HepG2 (cell line): ENCODE results near the gene P2RY1. TPM values are rescaled to one million over a fixed set of nuclear protein-coding genes. Genes with fewer than 3 reads are reported as not detected.

Experiments used
- ATAC-seq: fragments of 200-7000 bp; cut with Tn5 transposase; 3 replicates; pipeline ENCODE4 v1.9.1; 2020; ENCODE audit warnings: mild to moderate bottlenecking, moderate library complexity
- BruUV-seq: library from RNA; stranded (reverse); fragments of 400-500 nt; replicated peaks from 2 replicates; lab custom pipeline; 2021; lab: Mats Ljungman, UMichigan
- CTCF ChIA-PET: fragments of 300-600 bp; formaldehyde crosslinking; extraction: SDS; loops from one replicate; lab custom pipeline; 2021; ENCODE audit warnings: low total read pairs, inconsistent platforms, low intra/inter-chr PET ratio; lab: Yijun Ruan, JAX
- POLR2A ChIA-PET: fragments of 350-600 bp; sonication (Branson Sonifier 250); formaldehyde crosslinking; loops from one replicate; lab custom pipeline; 2020; ENCODE audit warnings: antibody characterized with exemption, inconsistent platforms; lab: Yijun Ruan, JAX
- DNase-seq: peaks from one replicate; pipeline ENCODE4 v3.0.0-alpha.2; 2015; ENCODE audit warnings: low spot score
- FAIRE-seq: peaks from 3 replicates; lab custom pipeline; 2011; peaks lifted over from hg19 to GRCh38; lab: Jason Lieb, UNC
- H2AFZ ChIP-seq: one replicate; pipeline ENCODE4 v1.6.1; 2011; ENCODE audit warnings: low read length, inconsistent platforms
- H3K27ac ChIP-seq: fragments of 300-600 bp; 3 replicates; pipeline ENCODE4 v1.8.0; 2011; ENCODE audit warnings: mixed run types, mild to moderate bottlenecking, mixed read lengths, low read length, inconsistent platforms; ENCODE audit not compliant: insufficient read depth; ENCODE audit errors: extremely low read length
- H3K27me3 ChIP-seq, 2 experiments: fragments of 200-600 bp in 1 of 2; 2 replicates in 1 of 2; 3 replicates in 1 of 2; pipeline versions ENCODE4 v1.6.0 to v1.8.0; 2011; ENCODE audit warnings: low read length in 2 of 2, mild to moderate bottlenecking in 2 of 2, moderate library complexity in 2 of 2, inconsistent platforms in 1 of 2; ENCODE audit not compliant: insufficient read depth in 2 of 2, control insufficient read depth in 1 of 2
- H3K36me3 ChIP-seq, 2 experiments: fragments of 200-600 bp in 1 of 2; replicated peaks in 1 of 2; 2 replicates in 1 of 2; 3 replicates in 1 of 2; pipeline versions ENCODE4 v1.5.1 to v1.8.0; 2011; ENCODE audit warnings: low read length in 2 of 2, inconsistent platforms in 1 of 2; ENCODE audit not compliant: insufficient read depth in 2 of 2, control insufficient read depth in 1 of 2
- H3K4me1 ChIP-seq: 2 replicates; pipeline ENCODE4 v1.5.1; 2012; ENCODE audit warnings: low read length, inconsistent platforms; ENCODE audit not compliant: insufficient read depth
- H3K4me2 ChIP-seq: 2 replicates; pipeline ENCODE4 v1.6.0; 2011; ENCODE audit warnings: low read depth, low read length, inconsistent platforms
- H3K4me3 ChIP-seq, 3 experiments: fragments of 200-600 bp in 1 of 3; sonication (generic), shearing (Covaris generic) in 1 of 3; replicated peaks in 1 of 3; 2 replicates each; pipeline ENCODE4 v1.5.1; 2011 to 2016; ENCODE audit warnings: low read length in 3 of 3, inconsistent platforms in 2 of 3, low read depth in 2 of 3, mild to moderate bottlenecking in 2 of 3, control low read depth in 1 of 3, mixed read lengths in 1 of 3; ENCODE audit not compliant: insufficient read depth in 1 of 3
- H3K79me2 ChIP-seq: one replicate; pipeline ENCODE4 v1.6.1; 2011; ENCODE audit warnings: low read length, inconsistent platforms; ENCODE audit not compliant: insufficient read depth
- H3K9ac ChIP-seq: 2 replicates; pipeline ENCODE4 v1.6.0; 2011; ENCODE audit warnings: mild to moderate bottlenecking, low read depth, low read length, inconsistent platforms; ENCODE audit not compliant: insufficient read depth
- H3K9me3 ChIP-seq: 2 replicates; pipeline ENCODE4 v1.5.1; 2012; ENCODE audit warnings: mild to moderate bottlenecking, low read length
- H4K20me1 ChIP-seq: 2 replicates; pipeline ENCODE4 v1.6.0; 2011; ENCODE audit warnings: inconsistent platforms, mild to moderate bottlenecking, low read length, moderate library complexity; ENCODE audit not compliant: insufficient read depth
- CBFB ChIP-seq: sonication (generic); formaldehyde crosslinking; IDR thresholded peaks from 2 replicates; pipeline ENCODE4 v1.4.0; 2020; ENCODE audit warnings: missing genetic modification reagents
- CENPX ChIP-seq: sonication (generic); formaldehyde crosslinking; IDR thresholded peaks from 2 replicates; pipeline ENCODE4 v1.9.0; 2021; ENCODE audit warnings: mild to moderate bottlenecking, missing genetic modification reagents, moderate library complexity
- CREB3 ChIP-seq: sonication (generic); formaldehyde crosslinking; IDR thresholded peaks from 2 replicates; pipeline ENCODE4 v1.5.0; 2020; ENCODE audit warnings: missing genetic modification reagents
- GABPA ChIP-seq, 2 experiments: IDR thresholded peaks; 2 replicates each; pipeline ENCODE4 v1.6.1; 2011 to 2016; ENCODE audit warnings: low read depth in 2 of 2, low read length in 1 of 2, missing biosample characterization in 1 of 2, missing genetic modification characterization in 1 of 2
- GZF1 ChIP-seq: sonication (generic); formaldehyde crosslinking; IDR thresholded peaks from 2 replicates; pipeline ENCODE4 v1.5.1; 2020; ENCODE audit warnings: mild to moderate bottlenecking, missing genetic modification reagents
- ISX ChIP-seq: sonication (generic); formaldehyde crosslinking; conservative IDR thresholded peaks from 2 replicates; pipeline ENCODE4 v1.5.0; 2020; ENCODE audit warnings: missing genetic modification reagents
- MLLT10 ChIP-seq: sonication (generic); formaldehyde crosslinking; IDR thresholded peaks from 2 replicates; pipeline ENCODE4 v1.4.0; 2020; ENCODE audit warnings: missing genetic modification reagents
- PAWR ChIP-seq: sonication (generic); formaldehyde crosslinking; IDR thresholded peaks from 2 replicates; pipeline ENCODE4 v1.4.0; 2020; ENCODE audit warnings: missing genetic modification reagents, mild to moderate bottlenecking, borderline replicate concordance
- RCOR2 ChIP-seq: IDR thresholded peaks from 2 replicates; pipeline ENCODE4 v1.6.1; 2016; ENCODE audit warnings: missing biosample characterization, missing genetic modification reagents
- SCMH1 ChIP-seq: sonication (generic); formaldehyde crosslinking; IDR thresholded peaks from 2 replicates; pipeline ENCODE4 v1.9.0; 2021; ENCODE audit warnings: missing genetic modification reagents, mild to moderate bottlenecking, borderline replicate concordance
- SIN3B ChIP-seq: fragments of 150-350 bp; IDR thresholded peaks from 2 replicates; pipeline ENCODE4 v1.6.1; 2014; ENCODE audit warnings: low read length
- SNAI1 ChIP-seq: sonication (generic); formaldehyde crosslinking; IDR thresholded peaks from 2 replicates; pipeline ENCODE4 v1.5.0; 2020; ENCODE audit warnings: mild to moderate bottlenecking, missing genetic modification reagents, borderline replicate concordance
- TARDBP ChIP-seq: sonication (generic); formaldehyde crosslinking; IDR thresholded peaks from 2 replicates; pipeline ENCODE4 v1.8.0; 2022; ENCODE audit warnings: mild to moderate bottlenecking, missing genetic modification reagents
- ZNF546 ChIP-seq: sonication (generic); formaldehyde crosslinking; conservative IDR thresholded peaks from 2 replicates; pipeline ENCODE4 v1.8.1; 2023; ENCODE audit warnings: mild to moderate bottlenecking, missing genetic modification reagents
- ZNF619 ChIP-seq: sonication (generic); formaldehyde crosslinking; IDR thresholded peaks from 2 replicates; pipeline ENCODE4 v1.4.0; 2020; ENCODE audit warnings: mild to moderate bottlenecking, missing genetic modification reagents
- ZNF839 ChIP-seq: sonication (generic); formaldehyde crosslinking; IDR thresholded peaks from 2 replicates; pipeline ENCODE4 v1.4.0; 2020; ENCODE audit warnings: missing genetic modification reagents, mild to moderate bottlenecking, borderline replicate concordance
- in situ Hi-C: cut with HindIII; loops from 2 replicates; pipeline ENCODE4 v1.10.0; 2017; ENCODE audit warnings: low pct_unique_long_range_greater_than_20kb; ENCODE audit not compliant: extremely low pct_ligation_motif_present
- intact Hi-C: fragments of 100-400 bp; cut with micrococcal nuclease; formaldehyde crosslinking; loops from one replicate; pipeline ENCODE4 v1.10.0; 2022; ENCODE audit not compliant: unreplicated experiment
- polyA plus RNA-seq, 8 experiments: library from polyadenylated mRNA; depleted of rRNA in 3 of 8; stranded (reverse) in 7 of 8; unstranded in 1 of 8; fragments of >200 nt; fragmentation: Illumina TruSeq in 4 of 8; extraction: Trizol in 4 of 8; gene quantifications; 2 replicates each; pipeline versions ENCODE4 v1.2.1 to v1.2.3, GENCODE V29; 2011 to 2016; ENCODE audit warnings: low read depth in 4 of 8, missing spikeins in 1 of 8, mixed read lengths in 1 of 8; ENCODE audit not compliant: insufficient read depth in 1 of 8
- total RNA-seq, 5 experiments: library from RNA; depleted of rRNA; stranded (reverse); fragments of >200 nt; fragmentation: Illumina TruSeq; extraction: Trizol; gene quantifications; 2 replicates each; pipeline ENCODE4 v1.2.3, GENCODE V29; 2016; ENCODE audit warnings: low read depth in 1 of 5
- TF ChIP-seq, protein P1 (sequence below): IDR thresholded peaks from 2 replicates; pipeline ENCODE4 v1.6.1; 2018; ENCODE audit warnings: missing genetic modification reagents
- TF ChIP-seq, protein P2 (sequence below): sonication (generic); formaldehyde crosslinking; IDR thresholded peaks from 2 replicates; pipeline ENCODE4 v1.5.0; 2020; ENCODE audit warnings: missing genetic modification reagents, mild to moderate bottlenecking, borderline replicate concordance
- TF ChIP-seq, protein P3 (sequence below): sonication (generic); formaldehyde crosslinking; IDR thresholded peaks from 2 replicates; pipeline ENCODE4 v1.8.0; 2022; ENCODE audit warnings: mild to moderate bottlenecking, missing genetic modification reagents, moderate library complexity
- TF ChIP-seq, protein P4 (sequence below): IDR thresholded peaks from 2 replicates; pipeline ENCODE4 v1.6.1; 2016; ENCODE audit warnings: mild to moderate bottlenecking

Gene P2RY1
- total and polyA plus RNA-seq, 2 of the 13 experiments (the other 11 are each of a cell fraction or from before 2014, with no cell fraction given): not detected

- no TSS peak for BruUV-seq
- Histone ChIP-seq H3K9ac (no peak overlapping the region), H4K20me1 (no peaks in the 10 kb centered on the region), H3K4me1 (no peaks in the 10 kb centered on the region), H2AFZ (no peak overlapping the region), H3K4me3 (no peak overlapping the region), H3K9me3 (peaks cover 25% of the 10 kb centered on the region), H3K27ac (no peak overlapping the region), H3K36me3 (no peaks in the 10 kb centered on the region), H3K79me2 (no peaks in the 10 kb centered on the region), H3K27me3 (no peaks in the 10 kb centered on the region), H3K4me2 (no peak overlapping the region)
- intact Hi-C loops (no loop called here), in situ Hi-C loops (no loop called here)
- DNase-seq (no peak), ATAC-seq (no peak), FAIRE-seq (no peak)
- no peak for TF ChIP-seq RCOR2 (CRISPR knock-in tag)
- no peak for TF ChIP-seq ZNF546 (CRISPR knock-in tag)
- TF ChIP-seq PAWR (CRISPR knock-in tag): no peak
- TF ChIP-seq SIN3B: no peak
- no peak for TF ChIP-seq ZNF839
- TF ChIP-seq SNAI1: no peak
- no peak for TF ChIP-seq TARDBP
- TF ChIP-seq, protein P1, sequence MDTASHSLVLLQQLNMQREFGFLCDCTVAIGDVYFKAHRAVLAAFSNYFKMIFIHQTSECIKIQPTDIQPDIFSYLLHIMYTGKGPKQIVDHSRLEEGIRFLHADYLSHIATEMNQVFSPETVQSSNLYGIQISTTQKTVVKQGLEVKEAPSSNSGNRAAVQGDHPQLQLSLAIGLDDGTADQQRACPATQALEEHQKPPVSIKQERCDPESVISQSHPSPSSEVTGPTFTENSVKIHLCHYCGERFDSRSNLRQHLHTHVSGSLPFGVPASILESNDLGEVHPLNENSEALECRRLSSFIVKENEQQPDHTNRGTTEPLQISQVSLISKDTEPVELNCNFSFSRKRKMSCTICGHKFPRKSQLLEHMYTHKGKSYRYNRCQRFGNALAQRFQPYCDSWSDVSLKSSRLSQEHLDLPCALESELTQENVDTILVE: no peak
- TF ChIP-seq, protein P2, sequence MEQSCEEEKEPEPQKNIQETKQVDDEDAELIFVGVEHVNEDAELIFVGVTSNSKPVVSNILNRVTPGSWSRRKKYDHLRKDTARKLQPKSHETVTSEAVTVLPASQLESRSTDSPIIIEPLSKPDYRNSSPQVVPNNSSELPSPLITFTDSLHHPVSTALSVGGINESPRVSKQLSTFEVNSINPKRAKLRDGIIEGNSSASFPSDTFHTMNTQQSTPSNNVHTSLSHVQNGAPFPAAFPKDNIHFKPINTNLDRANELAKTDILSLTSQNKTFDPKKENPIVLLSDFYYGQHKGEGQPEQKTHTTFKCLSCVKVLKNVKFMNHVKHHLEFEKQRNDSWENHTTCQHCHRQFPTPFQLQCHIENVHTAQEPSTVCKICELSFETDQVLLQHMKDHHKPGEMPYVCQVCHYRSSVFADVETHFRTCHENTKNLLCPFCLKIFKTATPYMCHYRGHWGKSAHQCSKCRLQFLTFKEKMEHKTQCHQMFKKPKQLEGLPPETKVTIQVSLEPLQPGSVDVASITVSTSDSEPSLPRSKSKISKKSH: no peak
- no peak for TF ChIP-seq MLLT10
- TF ChIP-seq, protein P3, sequence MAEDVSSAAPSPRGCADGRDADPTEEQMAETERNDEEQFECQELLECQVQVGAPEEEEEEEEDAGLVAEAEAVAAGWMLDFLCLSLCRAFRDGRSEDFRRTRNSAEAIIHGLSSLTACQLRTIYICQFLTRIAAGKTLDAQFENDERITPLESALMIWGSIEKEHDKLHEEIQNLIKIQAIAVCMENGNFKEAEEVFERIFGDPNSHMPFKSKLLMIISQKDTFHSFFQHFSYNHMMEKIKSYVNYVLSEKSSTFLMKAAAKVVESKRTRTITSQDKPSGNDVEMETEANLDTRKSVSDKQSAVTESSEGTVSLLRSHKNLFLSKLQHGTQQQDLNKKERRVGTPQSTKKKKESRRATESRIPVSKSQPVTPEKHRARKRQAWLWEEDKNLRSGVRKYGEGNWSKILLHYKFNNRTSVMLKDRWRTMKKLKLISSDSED: no peak
- TF ChIP-seq, protein P4, sequence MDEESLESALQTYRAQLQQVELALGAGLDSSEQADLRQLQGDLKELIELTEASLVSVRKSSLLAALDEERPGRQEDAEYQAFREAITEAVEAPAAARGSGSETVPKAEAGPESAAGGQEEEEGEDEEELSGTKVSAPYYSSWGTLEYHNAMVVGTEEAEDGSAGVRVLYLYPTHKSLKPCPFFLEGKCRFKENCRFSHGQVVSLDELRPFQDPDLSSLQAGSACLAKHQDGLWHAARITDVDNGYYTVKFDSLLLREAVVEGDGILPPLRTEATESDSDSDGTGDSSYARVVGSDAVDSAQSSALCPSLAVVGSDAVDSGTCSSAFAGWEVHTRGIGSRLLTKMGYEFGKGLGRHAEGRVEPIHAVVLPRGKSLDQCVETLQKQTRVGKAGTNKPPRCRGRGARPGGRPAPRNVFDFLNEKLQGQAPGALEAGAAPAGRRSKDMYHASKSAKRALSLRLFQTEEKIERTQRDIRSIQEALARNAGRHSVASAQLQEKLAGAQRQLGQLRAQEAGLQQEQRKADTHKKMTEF (CRISPR knock-in tag): no peak
- no peak for TF ChIP-seq ISX (CRISPR knock-in tag)
- no peak for TF ChIP-seq CBFB (CRISPR knock-in tag)
- no peak for TF ChIP-seq CENPX (CRISPR knock-in tag)
- no peak for TF ChIP-seq GABPA (IDR thresholded peaks at IDR 0.05; ENCODE audit: low read depth, low read length)
- no peak for TF ChIP-seq GABPA (CRISPR knock-in tag; IDR thresholded peaks at IDR 0.05; ENCODE audit: low read depth)
- TF ChIP-seq ZNF619: no peak
- no peak for TF ChIP-seq SCMH1
- no peak for TF ChIP-seq GZF1 (CRISPR knock-in tag)
- no peak for TF ChIP-seq CREB3
- ChIA-PET CTCF (no interaction called here), POLR2A (no interaction called here)
Observed at GRCh38 chr3:152843955-152844354, 9.0 kb downstream of the P2RY1 start.
